Activated CD8-positive, alpha-beta memory T cell treated with anti-CD3 and anti-CD28 coated beads for 1 hour (primary cell): ENCODE data around the gene CNTN4.

Source experiments
- DNase-seq, 2 donors: peaks; one replicate each; pipeline ENCODE4 v3.0.0-alpha.2; 2020; ENCODE audit warnings: low read depth in 1 of 2; ENCODE audit errors: extremely low read depth in 1 of 2

CNTN4 gene

DNA sequence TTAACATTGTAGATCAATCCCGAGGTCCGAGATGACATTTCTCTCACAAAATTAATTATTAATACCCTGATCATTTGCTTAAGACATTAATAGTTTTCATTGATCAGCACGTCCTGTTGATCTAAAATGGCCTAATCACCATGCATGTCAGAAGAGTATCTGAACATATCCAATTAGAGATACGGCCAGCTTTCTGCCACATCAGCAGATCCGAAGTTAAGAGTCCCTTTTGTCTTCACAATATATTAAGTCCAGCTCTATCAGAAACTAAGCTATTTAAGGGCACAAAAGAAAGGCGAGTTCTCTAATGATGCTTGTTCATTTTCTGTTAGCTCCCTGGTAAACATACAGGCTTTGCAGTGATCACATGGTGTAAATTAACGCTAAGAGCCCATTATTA is 470.3 kb downstream of the CNTN4 start:
- DNase-seq, result no peak

DNA sequence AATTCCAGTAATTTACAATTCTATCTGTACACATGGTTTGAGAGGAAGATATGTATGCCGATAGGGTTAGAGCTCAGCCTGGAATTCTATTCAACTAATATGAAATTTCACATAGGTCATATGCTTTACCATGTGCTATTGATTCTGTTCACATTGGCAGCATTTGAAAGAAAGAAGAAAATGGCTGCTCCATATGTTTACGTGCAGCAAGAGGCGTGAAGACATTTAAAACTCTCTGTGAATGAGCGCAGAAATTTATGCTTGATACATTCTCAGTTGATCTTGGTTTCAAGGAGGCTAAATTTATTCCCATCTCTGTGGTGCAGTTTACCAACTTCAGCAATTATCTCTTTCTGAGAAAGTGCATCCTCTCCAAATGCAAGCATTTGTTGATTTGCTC is 478.9 kb downstream of the CNTN4 start:
- DNase-seq, result no peak

DNA sequence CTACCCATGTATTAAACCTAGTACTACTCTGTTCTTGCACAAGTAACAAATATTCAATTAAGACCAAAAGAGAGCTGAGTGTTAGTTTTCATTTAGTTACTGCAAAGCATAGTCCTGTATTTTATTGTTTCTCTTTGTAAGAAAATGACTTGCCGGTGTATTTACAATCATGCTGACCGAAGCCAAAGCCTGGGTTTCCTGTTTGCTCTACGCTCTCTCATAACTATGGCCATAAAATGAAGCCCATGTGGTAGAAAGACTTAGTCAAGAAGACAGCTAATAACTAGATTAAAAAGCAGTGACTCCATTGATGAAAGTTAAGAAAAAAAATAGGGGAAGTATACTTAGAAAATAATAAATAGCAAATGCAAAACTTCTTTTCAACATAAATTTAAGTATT is 479.9 kb downstream of the CNTN4 start:
- DNase-seq, result no peak

DNA sequence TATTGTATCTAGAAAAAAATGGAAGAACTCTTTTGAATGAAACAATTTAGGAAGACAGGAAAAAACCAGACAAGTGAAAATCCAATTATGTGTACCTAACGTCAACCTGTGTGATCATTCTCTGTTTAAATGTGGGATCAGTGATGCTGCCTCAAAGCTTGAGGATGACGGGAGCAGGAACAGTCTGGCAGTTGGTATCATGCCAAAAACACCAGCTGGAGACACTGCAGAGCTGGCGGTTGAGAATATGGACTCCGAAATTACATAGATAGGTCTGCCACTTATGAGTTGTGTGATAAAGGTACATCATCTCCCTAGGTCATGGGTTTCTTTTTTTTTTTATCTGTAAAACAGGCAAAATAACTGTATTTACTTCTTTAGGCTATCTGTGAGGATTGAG is 480.5 kb downstream of the CNTN4 start:
- DNase-seq, result no peak

DNA sequence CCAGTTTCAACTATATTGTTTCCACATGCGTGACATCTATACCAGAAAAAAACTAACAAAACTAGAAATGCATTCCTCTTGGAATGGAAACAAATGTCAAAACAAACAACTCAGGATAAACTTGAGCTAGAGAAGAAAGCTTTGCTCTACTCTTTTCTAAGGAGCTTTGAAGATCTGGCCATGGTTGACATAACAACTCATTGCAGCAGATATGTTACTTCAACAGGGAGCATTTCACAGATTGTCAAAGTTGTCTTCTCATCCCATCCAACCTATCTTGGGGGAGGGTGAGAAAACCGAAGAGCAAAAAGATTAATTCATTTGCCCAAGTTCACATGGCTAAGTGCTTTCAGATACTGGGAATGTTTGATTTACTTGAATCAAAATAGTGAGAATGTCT is 484.4 kb downstream of the CNTN4 start:
- DNase-seq, result no peak

DNA sequence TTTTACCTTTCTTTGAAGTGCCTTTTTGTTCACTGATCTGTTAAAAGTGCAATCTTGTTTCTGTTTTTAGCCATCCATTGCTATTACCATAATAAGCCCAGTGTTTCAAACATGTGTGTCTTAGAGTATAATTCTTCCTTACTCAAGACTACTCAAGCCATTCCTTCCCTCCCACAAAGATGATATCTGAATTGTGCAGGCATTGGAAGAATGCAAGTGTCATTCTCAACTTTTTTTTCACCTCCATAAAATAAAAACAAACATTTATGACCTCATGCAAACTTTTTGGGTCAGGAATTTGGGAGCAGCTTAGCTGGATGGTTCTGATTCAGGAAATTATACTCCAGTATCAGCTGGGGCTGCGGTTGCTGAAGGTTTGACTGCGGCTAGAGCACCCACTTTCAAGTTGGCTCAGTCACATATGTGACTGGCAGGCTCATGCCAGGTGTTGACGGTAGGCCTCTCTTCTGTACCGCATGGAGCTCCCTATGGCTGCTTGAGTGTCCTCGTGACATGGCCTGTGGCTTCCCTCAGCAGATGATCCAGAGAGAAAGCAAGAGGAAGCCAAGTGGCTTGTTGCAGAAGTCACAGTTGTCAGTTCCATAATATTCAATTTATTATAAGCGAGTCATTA is 490.8 kb downstream of the CNTN4 start:
- no peak for DNase-seq

DNA sequence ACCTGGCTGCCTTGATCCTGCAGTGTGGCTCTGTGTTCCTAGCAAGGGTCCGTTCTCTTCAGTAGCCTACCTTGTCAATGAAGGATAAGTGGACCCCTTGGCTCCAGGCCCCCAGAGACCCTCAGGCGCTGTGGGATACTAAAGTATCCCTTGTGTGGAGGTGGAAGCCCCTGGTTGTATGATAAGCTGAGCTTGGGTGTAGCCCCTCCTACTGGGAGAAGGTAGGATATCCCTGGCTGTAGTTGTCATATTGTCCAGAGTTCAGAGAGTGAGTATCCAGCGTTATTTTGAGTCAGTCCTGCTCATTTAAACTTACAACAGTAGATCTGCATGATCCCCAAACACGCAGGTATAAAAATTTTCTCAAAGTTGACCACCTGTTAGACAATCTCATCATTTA is 496.8 kb downstream of the CNTN4 start:
- no peak for DNase-seq

DNA sequence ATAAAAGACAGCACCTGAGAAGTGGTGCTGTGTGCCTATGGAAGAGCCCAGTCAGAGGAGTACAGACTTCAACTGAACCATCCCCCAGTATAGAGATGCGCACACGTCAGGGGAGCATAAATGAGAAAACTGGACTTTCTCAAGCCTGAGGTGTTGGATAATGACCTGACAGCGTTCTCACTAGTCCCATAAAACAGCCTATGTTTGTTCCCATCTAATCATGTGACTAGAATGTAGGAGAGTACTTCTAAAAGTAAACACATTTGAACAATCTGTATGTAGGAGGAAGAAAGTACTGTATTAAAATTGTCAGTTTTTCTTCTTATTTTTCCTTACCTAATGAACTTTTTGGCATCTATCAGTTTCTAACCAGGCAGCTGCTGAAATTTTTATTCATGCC is 498.9 kb downstream of the CNTN4 start:
- no peak for DNase-seq

DNA sequence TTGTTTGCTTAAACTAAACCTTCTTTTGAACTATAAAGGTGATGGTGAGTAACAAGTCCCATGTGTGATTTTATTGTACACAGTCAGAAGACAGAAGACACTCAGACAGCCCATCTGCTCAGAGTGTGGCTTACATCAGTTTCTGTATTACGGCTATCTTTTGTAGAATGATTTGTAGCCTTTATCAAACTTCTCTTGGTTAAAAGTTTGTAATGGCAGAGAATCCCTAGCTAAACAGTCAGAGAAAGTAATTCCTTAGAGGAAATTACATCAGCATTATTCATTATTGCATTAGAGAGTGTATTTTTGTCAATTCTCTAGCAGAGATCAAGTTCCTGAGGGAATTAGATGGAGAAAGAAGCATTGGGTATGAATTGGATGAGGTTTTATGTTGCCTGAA is 500.8 kb downstream of the CNTN4 start:
- DNase-seq, result no peak

DNA sequence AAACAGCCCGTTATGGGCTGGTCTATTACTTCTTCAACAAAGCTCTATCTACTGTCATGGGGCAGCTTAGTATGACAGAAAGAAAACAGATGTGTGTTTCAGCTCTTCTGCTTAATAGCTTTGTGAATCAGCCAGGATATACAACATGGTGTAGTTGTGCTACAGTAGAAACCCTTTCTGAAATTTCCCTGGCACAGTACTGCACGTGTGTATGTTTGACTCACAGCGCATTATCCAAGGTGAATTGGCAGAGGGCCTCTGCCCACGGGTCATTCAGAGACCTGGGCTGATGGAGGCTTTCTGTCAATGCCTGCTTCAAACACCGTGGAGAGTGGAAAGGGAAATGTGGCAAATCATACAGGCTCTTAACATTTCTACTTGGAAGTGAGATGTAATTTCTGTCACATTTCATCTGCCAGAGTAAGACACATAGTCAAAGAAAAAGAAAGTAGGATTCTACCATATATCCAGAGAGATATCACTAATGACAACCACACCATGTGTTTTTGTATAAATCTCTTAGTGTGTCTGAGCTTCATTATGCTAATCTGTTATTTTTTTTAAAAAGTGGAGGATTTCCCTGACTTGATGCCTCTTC is 505.1 kb downstream of the CNTN4 start:
- DNase-seq, result no peak

DNA sequence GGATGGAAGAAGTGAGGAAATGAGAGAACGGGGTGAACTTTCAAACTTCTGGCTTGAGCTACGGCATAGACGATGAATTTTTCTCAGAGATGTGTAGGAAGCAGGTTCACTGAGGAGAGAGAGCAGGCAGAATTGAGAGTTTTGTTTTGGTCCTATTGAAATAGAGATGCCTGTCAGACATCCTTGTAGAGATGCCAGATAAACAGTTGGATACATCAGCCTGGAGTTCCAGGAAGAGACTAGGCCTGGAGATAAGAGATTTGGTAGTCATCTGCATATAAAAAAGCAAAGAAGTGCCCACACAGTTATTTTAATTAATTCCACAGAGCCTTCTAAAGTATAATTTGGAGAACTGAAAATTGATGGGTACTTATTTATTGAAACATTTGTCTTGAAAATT is 515.9 kb downstream of the CNTN4 start:
- DNase-seq, result no peak

DNA sequence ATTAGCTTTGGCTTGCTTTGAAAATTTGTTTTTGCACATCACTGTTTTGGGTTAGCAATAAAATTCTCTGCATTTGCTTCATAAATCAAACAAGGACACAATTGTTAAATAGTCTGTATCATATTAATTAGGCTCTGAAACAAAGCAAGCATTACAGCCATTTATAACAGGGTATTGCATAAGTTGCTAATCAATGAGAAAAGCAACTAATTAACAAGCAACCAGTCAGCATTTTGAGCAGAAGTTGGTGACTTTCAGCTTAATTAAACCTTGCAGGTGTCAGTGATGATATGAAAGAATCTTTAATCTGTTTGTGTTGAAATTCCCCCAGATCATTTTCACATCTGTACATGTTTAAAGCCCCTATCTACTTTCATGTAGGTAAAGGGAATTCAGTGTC is 516.4 kb downstream of the CNTN4 start:
- DNase-seq, result no peak

DNA sequence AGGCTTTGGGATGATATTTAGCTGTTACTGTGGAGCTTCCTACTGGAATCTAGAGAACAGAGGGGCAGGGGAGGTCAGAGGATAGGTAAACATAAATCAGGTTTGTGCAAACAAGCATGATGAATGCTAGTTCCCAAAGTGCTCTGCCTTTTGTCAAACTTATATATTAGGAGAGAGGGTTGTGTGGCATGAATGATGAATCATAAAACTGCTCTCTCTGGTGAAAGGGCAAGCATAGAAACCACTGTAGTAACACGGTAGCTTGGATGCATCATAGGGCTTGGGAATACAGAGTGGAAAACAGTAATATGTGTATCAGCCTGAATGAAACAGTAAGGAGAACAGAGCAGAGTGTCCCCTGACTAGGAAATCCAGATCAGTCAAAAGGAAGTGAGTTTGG is 524.8 kb downstream of the CNTN4 start:
- no peak for DNase-seq

DNA sequence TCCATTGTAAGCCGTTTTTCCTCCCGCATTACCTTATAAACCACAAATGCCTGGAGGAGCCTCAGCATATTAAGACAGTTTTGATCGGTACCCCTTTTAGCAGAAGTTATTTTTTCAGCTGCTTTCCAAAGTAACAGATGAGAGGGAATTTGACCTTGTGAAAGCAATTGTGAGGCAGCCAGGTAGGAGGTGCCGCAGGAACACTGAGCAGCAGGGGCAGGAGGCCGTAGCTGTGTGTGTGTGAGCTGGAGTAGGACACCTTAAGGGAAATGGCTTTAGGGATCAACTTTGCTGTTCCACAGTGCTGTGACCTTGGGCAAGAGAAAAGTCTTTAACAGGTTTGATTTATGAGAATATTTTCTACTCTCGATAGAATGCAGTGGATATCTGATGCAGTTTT is 529.5 kb downstream of the CNTN4 start:
- no peak for DNase-seq

DNA sequence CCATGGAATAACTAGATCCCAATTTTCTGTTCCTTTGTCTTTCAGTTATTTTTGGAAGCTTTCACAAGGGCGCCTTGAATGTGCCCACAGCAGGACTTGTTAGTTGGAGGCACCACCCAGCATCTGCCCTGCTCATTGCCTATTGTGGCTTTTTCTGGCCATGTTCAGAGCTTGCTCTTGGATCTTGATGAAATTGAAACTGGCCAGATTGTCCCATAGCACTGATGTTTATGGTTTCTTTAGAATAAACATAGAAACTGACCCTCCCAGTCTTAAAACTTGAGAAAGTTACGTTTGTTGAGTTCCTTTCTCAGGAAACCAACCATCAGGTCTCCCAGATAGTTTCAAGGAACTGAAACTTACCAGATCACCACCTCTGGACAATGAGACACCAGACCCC is 536.8 kb downstream of the CNTN4 start:
- DNase-seq, result no peak

DNA sequence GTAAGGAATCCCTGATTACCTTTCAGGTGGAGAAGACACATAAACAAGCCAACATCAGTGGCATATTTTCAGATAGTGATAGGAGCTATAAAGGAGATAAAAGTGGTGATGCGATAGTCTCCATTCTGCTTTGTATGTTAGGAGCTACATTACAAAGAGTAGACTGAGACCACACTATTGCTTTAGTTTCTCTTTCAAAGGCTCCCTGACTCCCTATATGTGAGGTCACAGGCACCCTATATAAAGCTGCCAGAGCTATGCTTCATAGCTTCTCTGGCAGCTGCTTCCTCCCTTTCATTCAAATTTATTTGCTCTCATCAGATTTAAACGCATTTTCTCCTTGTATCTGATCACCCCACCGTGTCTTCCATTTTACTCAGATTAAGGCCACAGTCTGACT is 544.9 kb downstream of the CNTN4 start:
- DNase-seq, result no peak

DNA sequence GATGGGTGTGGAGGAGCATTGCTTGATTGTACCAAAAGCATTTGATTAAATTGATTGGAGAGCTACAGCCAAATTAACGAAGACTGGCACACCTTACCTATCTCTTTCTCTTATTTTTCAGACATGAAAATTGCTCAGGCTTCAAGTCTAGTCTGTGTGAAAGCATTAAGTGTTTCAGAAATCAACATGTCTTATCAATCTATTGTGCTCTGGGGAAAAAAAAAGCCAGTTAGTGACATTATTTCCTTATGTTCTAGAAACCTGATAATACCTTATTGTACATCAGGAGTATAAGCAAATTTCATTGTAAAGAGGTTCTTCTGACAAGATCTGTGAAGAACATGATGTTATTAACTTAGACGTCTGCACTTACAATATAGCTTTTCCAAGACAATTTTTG is 546.3 kb downstream of the CNTN4 start:
- no peak for DNase-seq

DNA sequence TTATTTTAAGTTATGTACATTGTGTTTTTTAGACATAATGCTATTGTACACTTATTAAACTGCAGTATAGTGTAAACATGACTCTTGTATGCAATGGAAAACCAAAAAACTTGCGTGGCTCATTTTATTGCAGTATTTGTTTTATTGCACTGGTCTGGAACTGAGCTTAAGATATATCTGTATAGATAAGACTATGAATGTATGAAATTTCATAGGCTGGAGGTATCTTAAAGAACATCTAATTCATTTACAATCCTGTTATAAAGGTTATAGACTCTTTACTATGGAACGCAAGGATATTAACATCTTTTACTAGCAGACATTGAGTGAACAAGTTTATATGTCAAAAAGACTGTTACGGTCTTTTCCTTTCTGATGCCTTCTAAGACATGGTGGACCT is 552.1 kb downstream of the CNTN4 start:
- DNase-seq, result no peak

DNA sequence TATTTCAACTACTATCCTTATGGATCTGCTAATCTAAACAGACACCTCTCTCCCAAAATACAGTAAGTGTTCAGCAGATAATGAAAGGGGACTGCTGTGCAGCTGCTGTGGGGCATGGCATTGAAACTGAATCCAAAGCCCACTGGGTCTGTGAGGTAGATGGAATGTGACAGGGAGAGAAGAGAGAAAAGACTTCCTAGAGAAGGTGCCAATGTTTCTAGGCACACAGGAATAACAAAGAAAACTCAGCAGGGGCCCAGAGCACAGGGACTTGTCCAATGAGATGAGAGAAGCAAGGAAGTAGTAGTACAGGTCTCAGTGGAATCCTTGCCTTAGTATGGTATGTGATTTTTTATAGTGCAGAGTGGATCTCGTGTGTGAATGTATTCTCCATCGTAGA is 553.7 kb downstream of the CNTN4 start:
- DNase-seq, result no peak

DNA sequence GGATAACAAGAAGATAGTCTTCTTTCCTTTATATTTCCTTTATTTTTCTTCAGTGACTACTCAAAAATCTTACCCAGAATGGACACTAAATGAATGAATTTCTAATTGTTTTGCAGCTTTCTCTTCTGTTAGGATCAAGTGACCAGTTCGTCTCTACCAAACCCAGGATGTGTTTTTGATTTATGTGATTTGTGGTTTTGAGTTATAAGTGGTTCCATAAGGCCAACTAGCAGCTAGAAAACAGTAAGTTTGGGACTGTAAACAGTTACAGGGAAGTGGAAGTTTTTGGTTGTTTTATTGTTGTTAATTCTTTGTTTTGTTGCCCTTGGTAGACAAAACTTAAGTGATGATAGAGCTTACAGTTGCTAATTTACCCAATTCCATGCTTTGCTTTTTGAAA is 555.0 kb downstream of the CNTN4 start:
- DNase-seq, result no peak

DNA sequence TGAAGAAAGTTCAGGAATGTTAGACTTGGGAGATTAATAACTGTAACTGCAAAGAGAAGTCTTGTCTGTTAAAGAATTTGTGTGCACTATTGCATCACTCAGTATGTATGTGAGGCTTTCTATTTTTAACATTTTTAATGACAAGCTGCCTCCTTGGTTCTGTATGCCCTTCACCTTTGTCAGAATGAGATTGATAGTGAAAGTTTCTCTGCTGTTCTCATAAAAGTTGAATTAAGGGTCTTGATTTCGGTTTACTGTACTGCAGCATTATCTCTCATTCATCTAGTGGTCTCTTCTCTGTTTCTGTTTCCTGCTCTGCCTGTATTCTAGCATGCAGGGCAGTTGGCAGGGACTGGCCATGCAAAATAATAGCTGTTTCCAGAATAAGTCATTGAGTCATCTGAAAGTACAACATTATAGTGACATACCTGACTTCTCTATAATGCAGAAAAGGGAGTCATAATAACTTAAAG is 556.6 kb downstream of the CNTN4 start:
- DNase-seq, result no peak

DNA sequence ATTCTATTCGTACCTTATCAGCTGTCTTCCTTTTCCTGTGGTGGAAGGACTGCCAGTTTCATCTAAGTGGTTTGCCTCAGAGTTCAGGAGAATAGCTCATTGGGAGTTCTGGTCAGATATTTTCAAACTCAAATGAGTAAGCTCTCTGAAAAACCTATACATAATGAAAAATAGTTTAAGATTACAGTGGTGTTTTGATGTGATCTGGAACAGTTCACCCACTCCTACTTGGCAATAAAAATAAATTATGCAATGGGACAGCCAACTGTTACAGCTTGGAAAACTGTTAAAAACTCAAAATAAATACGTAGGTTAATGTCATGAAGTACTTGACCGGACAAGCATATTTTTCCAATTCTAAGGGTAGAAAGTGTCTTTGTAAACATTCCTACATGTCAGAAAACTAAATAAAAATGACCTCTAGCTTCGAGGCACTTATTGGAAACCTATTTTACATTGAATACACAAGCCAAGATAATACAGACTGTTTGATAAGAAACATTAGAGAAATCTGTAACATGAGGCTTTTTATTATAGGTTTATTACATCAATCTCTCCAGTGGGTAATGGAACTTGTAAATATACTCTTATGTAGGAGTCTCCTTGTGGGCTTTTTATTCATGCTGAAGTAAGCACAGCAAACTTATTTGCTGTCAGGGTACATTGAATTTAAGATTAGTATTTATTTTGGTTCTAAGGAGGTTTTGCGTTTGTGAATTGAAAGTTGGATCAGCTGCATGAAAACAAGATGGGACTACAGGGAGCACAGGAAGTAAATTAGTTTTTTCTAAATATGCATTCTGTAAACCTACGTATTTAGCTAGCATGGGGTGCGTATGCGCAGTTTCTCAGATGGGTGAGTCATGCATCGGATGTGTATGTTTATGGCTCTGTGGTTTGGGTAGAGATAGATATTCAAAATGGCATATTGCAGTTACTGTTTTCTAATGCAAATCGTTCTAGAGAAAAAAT is 558.4 kb downstream of the CNTN4 start:
- DNase-seq, result no peak
